Tibial nerve (tissue), 4 donors: ENCODE results near the gene MS4A13. TPM values are rescaled to one million over a fixed set of nuclear protein-coding genes. Genes with fewer than 3 reads are reported as not detected.

Source experiments
- DNase-seq, 2 donors: peaks; one replicate each; pipeline ENCODE4 v3.0.0-alpha.2; 2019; ENCODE audit warnings: low spot score in 2 of 2
- H3K27ac ChIP-seq, 4 donors: fragments of 200-600 bp; sonication (generic) in 3 of 4; one replicate each; pipeline ENCODE4 v1.5.1; 2017 to 2019; ENCODE audit warnings: mild to moderate bottlenecking in 1 of 4
- H3K27me3 ChIP-seq, 2 donors: fragments of 200-600 bp; sonication (generic) in 1 of 2; one replicate each; pipeline versions ENCODE4 v1.5.1 to v1.6.0; 2017 to 2019
- H3K36me3 ChIP-seq, 3 donors: fragments of 200-600 bp; sonication (generic); one replicate each; pipeline ENCODE4 v1.5.1; 2018 to 2019
- H3K4me1 ChIP-seq, 4 donors: fragments of 200-600 bp; sonication (generic) in 3 of 4; one replicate each; pipeline ENCODE4 v1.5.1; 2017 to 2019
- H3K4me3 ChIP-seq, 4 donors: fragments of 200-600 bp; sonication (generic) in 3 of 4; one replicate each; pipeline ENCODE4 v1.5.1; 2017 to 2019; ENCODE audit warnings: mild to moderate bottlenecking in 1 of 4, moderate library complexity in 1 of 4
- H3K9me3 ChIP-seq, 4 donors: fragments of 200-600 bp; sonication (generic) in 3 of 4; one replicate each; pipeline ENCODE4 v1.5.1; 2017 to 2019
- EP300 ChIP-seq, 2 donors: sonication (generic); formaldehyde crosslinking; IDR thresholded peaks; one replicate each; pipeline ENCODE4 v1.6.1; 2017; ENCODE audit warnings: antibody characterized with exemption in 2 of 2, mild to moderate bottlenecking in 1 of 2
- POLR2A ChIP-seq, 2 donors: fragments of 450-650 bp; IDR thresholded peaks; one replicate each; pipeline ENCODE4 v1.6.1; 2017; ENCODE audit warnings: antibody characterized with exemption in 2 of 2, mild to moderate bottlenecking in 2 of 2, moderate library complexity in 2 of 2
- WGBS, 2 donors: methylation state at CpG; one replicate each; pipeline ENCODE4 v1.1.5; 2018; 5-methylcytosine and 5-hydroxymethylcytosine counted together
- total RNA-seq, 4 donors: library from RNA; depleted of rRNA; stranded (reverse); fragments of >200 nt; gene quantifications; one replicate each; pipeline ENCODE4 v1.1.0, GENCODE V29; 2016
- TF ChIP-seq, protein P1 (sequence below), 5 experiments: fragments of 200-600 bp in 3 of 5; fragments of 450-650 bp in 2 of 5; sonication (generic) in 3 of 5; IDR thresholded peaks; one replicate each; pipeline ENCODE4 v1.5.1; 2016 to 2019; ENCODE audit warnings: antibody characterized with exemption in 5 of 5, mild to moderate bottlenecking in 3 of 5, moderate library complexity in 2 of 5

The MS4A13 gene
- total RNA-seq, 4 donors from 2014 or later = not detected

GRCh38 chr11:60512651-60513225 is 2.5 kb upstream of the MS4A13 start:
- 63% methylated on average over 3 of the region's 3 CpGs for WGBS, 2 donors
- no peaks in the 10 kb centered on the region for H3K9me3 ChIP-seq
- no peak for DNase-seq
- no peaks in the 10 kb centered on the region for H3K4me1 ChIP-seq
- no peak overlapping the region for H3K27ac ChIP-seq
- no peaks in the 10 kb centered on the region for H3K27me3 ChIP-seq
- no peak overlapping the region for H3K4me3 ChIP-seq
- TF ChIP-seq, protein P1, sequence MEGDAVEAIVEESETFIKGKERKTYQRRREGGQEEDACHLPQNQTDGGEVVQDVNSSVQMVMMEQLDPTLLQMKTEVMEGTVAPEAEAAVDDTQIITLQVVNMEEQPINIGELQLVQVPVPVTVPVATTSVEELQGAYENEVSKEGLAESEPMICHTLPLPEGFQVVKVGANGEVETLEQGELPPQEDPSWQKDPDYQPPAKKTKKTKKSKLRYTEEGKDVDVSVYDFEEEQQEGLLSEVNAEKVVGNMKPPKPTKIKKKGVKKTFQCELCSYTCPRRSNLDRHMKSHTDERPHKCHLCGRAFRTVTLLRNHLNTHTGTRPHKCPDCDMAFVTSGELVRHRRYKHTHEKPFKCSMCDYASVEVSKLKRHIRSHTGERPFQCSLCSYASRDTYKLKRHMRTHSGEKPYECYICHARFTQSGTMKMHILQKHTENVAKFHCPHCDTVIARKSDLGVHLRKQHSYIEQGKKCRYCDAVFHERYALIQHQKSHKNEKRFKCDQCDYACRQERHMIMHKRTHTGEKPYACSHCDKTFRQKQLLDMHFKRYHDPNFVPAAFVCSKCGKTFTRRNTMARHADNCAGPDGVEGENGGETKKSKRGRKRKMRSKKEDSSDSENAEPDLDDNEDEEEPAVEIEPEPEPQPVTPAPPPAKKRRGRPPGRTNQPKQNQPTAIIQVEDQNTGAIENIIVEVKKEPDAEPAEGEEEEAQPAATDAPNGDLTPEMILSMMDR (IDR thresholded peaks at IDR 0.05) = no peak
- no peak for TF ChIP-seq POLR2A (IDR thresholded peaks at IDR 0.05)
- TF ChIP-seq EP300 (IDR thresholded peaks at IDR 0.05) = no peak
- no peaks in the 10 kb centered on the region for H3K36me3 ChIP-seq

GRCh38 chr11:60513496-60514460 is 1.4 kb upstream of the MS4A13 start:
- H3K36me3 ChIP-seq = no peaks in the 10 kb centered on the region
- no peaks in the 10 kb centered on the region for H3K27me3 ChIP-seq
- DNase-seq = no peak
- no peaks in the 10 kb centered on the region for H3K4me1 ChIP-seq
- TF ChIP-seq, protein P1 (IDR thresholded peaks at IDR 0.05) = no peak
- TF ChIP-seq EP300 (IDR thresholded peaks at IDR 0.05) = no peak
- TF ChIP-seq POLR2A (IDR thresholded peaks at IDR 0.05) = no peak
- H3K4me3 ChIP-seq = no peak overlapping the region
- H3K9me3 ChIP-seq = no peaks in the 10 kb centered on the region
- H3K27ac ChIP-seq = no peak overlapping the region
- WGBS, 2 donors = 71 to 72% methylated on average over 2 of the region's 2 CpGs

DNA sequence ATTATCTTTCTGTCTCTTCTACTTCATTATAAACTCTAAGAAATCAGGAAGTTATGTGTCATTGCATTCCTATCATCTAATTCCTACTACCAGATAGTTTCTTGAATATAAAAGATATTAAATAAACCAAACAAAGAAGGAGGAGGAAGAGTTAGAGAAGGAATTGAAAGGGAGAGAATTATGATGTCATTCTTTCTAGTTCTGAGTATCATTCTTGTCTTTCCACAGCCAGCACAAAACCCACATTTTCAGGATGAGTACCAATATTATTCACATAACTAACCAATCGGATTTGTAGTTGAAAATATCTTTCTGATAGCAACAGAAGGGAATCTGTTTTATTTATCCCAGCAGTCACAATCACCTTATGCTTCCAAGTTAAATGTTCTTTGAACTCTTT is 13.3 kb downstream of the MS4A13 start:
- no peak overlapping the region for H3K4me3 ChIP-seq
- TF ChIP-seq EP300 (IDR thresholded peaks at IDR 0.05) (no peak), POLR2A (IDR thresholded peaks at IDR 0.05) (no peak)
- TF ChIP-seq, protein P1 (IDR thresholded peaks at IDR 0.05) = no peak
- H3K4me1 ChIP-seq = no peaks in the 10 kb centered on the region
- peaks cover 0 to 8% (median 0%) of the 10 kb centered on the region in 4 donors for H3K9me3 ChIP-seq
- H3K36me3 ChIP-seq = no peaks in the 10 kb centered on the region
- no peak for DNase-seq
- WGBS, 2 donors = 46 to 53% methylated on average over 1 of the region's 1 CpG
- H3K27ac ChIP-seq = no peak overlapping the region
- no peaks in the 10 kb centered on the region for H3K27me3 ChIP-seq

DNA sequence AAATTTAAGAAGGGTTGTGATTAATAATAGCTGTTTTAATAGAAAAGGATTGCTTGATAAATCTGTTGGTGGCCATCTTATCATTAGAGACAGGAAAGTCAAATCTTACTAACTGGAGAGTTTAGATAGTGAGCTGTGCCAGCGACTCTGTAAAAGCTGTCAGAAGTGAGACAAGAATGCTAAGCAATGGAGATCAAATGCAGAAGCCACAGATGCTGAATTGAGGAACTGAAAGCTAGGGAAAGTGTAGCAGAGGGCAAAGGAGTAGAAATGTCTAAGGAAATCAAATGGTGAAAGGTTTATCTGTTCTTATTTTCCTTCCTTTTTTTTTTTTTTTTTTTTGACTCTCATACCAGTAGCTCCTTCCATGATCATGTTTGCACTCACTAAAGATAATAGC is 13.7 kb downstream of the MS4A13 start:
- Histone ChIP-seq H3K4me1 (no peaks in the 10 kb centered on the region), H3K4me3 (no peak overlapping the region), H3K9me3 (peaks cover 0 to 8% (median 0%) of the 10 kb centered on the region in 4 donors), H3K36me3 (no peaks in the 10 kb centered on the region), H3K27ac (no peak overlapping the region), H3K27me3 (no peaks in the 10 kb centered on the region)
- WGBS, 2 donors = 53 to 54% methylated on average over 1 of the region's 1 CpG
- TF ChIP-seq EP300 (IDR thresholded peaks at IDR 0.05) (no peak), POLR2A (IDR thresholded peaks at IDR 0.05) (no peak)
- TF ChIP-seq, protein P1 (IDR thresholded peaks at IDR 0.05) = no peak
- DNase-seq = no peak
